CD4-positive, CD25-positive, alpha-beta regulatory T cell (primary cell): ENCODE data around the gene HIVEP3. TPM values are rescaled to one million over a fixed set of nuclear protein-coding genes. Genes with fewer than 3 reads are reported as not detected.

Source experiments
- ATAC-seq, 2 donors: fragments of 150-1000 bp; cut with Tn5 transposase; one replicate each; pipeline ENCODE4 v1.10.0; 2021; ENCODE audit warnings: low read depth in 2 of 2, moderate number of reproducible peaks in 2 of 2, moderate library complexity in 1 of 2
- DNase-seq, 3 donors: peaks; one replicate each; pipeline versions ENCODE4 v3.0.0 to v3.0.0-alpha.2; 2012 to 2022; ENCODE audit warnings: mixed read lengths in 1 of 3
- H3K27ac ChIP-seq: one replicate; pipeline ENCODE4 v1.7.0; 2013; ENCODE audit warnings: mild to moderate bottlenecking, low read length; ENCODE audit not compliant: insufficient read depth, poor library complexity, severe bottlenecking
- H3K27me3 ChIP-seq: one replicate; pipeline ENCODE4 v1.7.0; 2013; ENCODE audit warnings: low read length; ENCODE audit not compliant: control insufficient read depth, insufficient read depth
- H3K36me3 ChIP-seq: one replicate; pipeline ENCODE4 v1.7.0; 2013; ENCODE audit warnings: mild to moderate bottlenecking, low read length, moderate library complexity; ENCODE audit not compliant: control insufficient read depth, insufficient read depth
- H3K4me1 ChIP-seq: 2 replicates; pipeline ENCODE4 v1.7.0; 2013; ENCODE audit warnings: mild to moderate bottlenecking, low read length; ENCODE audit not compliant: insufficient read depth, control insufficient read depth, poor library complexity, severe bottlenecking
- H3K4me3 ChIP-seq: one replicate; pipeline ENCODE4 v1.7.0; 2013; ENCODE audit warnings: low read depth, mild to moderate bottlenecking, low read length, moderate library complexity
- H3K9me3 ChIP-seq, 2 experiments: 1 replicate in 1 of 2; 2 replicates in 1 of 2; pipeline ENCODE4 v1.7.0; 2013; ENCODE audit warnings: low read length in 2 of 2, mild to moderate bottlenecking in 1 of 2, moderate library complexity in 1 of 2; ENCODE audit not compliant: control insufficient read depth in 2 of 2
- H3K27ac Mint-ChIP-seq, 3 donors: one replicate each; pipeline ENCODE4 v1.8.0; 2020 to 2022; ENCODE audit warnings: mild to moderate bottlenecking in 3 of 3, mixed read lengths in 3 of 3, moderate library complexity in 2 of 3
- H3K27me3 Mint-ChIP-seq: one replicate; pipeline ENCODE4 v1.8.0; 2022; ENCODE audit warnings: mild to moderate bottlenecking, mixed read lengths
- H3K36me3 Mint-ChIP-seq: one replicate; pipeline ENCODE4 v1.8.0; 2020; ENCODE audit warnings: mixed read lengths
- H3K4me1 Mint-ChIP-seq, 4 donors: one replicate each; pipeline ENCODE4 v1.8.0; 2020 to 2022; ENCODE audit warnings: mixed read lengths in 4 of 4, mild to moderate bottlenecking in 1 of 4
- H3K4me3 Mint-ChIP-seq, 4 donors: one replicate each; pipeline ENCODE4 v1.8.0; 2020 to 2022; ENCODE audit warnings: mild to moderate bottlenecking in 4 of 4, mixed read lengths in 4 of 4, moderate library complexity in 3 of 4
- H3K9me3 Mint-ChIP-seq, 7 donors: one replicate each; pipeline ENCODE4 v1.8.0; 2020 to 2022; ENCODE audit warnings: mixed read lengths in 7 of 7, mild to moderate bottlenecking in 3 of 7, moderate library complexity in 2 of 7
- polyA plus RNA-seq, 4 donors: library from polyadenylated mRNA; unstranded; fragments of 300-500 nt; fragmentation: Illumina TruSeq; gene quantifications; one replicate each; pipeline ENCODE4 v1.2.3, GENCODE V29; 2021
- total RNA-seq: library from RNA; stranded (reverse); gene quantifications from one replicate; pipeline ENCODE4 v1.2.3, GENCODE V29; 2022

Gene HIVEP3
- total and polyA plus RNA-seq, 5 donors from 2014 or later, result 3.9 to 17.2 (median 7.5) TPM

DNA sequence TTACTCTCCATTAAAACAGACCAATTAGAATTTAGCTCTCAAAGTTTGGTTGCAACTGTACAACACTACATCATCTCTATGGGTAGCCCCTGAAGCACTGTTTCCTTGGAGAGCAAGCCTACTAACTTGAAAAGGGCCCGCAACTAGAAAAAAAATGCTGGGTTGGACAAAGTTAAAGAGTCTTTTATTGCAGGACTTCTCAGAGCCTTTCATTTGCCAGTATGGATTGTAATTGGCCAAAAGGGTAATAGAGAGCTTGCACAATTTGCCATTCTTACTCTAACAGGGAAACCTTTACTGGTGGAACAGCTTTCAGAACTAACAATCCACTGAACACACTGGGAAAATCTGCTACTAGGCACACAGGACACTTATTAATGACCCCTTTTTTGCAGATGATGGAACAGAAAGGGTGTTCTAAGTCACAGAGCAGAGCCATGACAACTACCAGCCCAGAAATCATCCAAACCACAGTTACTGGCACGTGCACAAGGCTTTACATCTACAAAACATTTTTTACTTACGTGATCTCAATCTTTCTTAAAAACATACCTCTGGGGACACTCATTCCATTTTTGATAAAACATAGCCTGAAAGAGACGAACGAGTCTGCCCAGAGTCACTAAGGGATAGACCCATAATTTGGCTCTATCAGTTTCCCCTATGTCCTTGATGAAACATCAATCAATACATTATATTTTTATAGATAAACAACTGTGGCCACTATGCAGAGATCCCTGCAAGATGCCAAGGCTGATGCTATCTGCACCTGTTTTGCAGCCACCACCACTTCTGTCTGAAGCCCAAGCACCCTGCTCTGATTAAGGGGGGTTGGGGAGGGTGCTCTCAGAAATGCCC is 257.9 kb downstream of the HIVEP3 start:
- Mint-ChIP-seq H3K27me3 (no peaks in the 10 kb centered on the region), H3K4me3 (peak overlapping the region; percentile 90 to 97 (median 94)), H3K9me3 (no peaks in the 10 kb centered on the region), H3K27ac (peak overlapping the region in 2 of 3 donors; percentile 70 to 94), H3K4me1 (peaks cover 28 to 88% (median 65%) of the 10 kb centered on the region in 4 donors), H3K36me3 (no peaks in the 10 kb centered on the region)
- no peaks in the 10 kb centered on the region for H3K27me3 ChIP-seq
- ATAC-seq (peak in 1 of 2 donors; percentile 2), DNase-seq (no peak)
- peaks cover 69% of the 10 kb centered on the region for H3K4me1 ChIP-seq
- no peaks in the 10 kb centered on the region for H3K9me3 ChIP-seq
- no peaks in the 10 kb centered on the region for H3K36me3 ChIP-seq
- H3K27ac ChIP-seq, result no peak overlapping the region
- H3K4me3 ChIP-seq, result peak overlapping the region; percentile 74

DNA sequence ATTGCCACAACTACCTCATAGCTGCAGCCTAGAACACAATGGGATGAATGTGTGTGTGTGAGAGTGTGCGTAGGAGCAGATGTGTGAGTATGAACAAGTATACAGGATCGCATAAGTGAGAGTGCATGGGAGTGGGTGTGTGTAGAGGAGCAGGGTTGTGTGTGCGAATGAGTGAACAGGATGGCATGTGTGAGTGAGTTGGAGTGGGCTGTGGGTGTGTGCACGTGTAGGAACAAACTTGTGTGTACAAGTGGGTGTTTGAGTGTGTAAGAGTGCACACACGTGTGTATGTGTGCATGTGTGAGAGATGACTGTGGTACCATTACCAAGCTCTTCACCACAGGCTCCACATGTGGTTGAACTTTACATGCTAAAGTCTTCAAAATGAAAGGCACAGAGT is 258.8 kb downstream of the HIVEP3 start:
- no peak overlapping the region for H3K27ac ChIP-seq
- no peak for ATAC-seq
- Mint-ChIP-seq H3K4me3 (peak overlapping the region; percentile 53 to 93 (median 72)), H3K36me3 (no peaks in the 10 kb centered on the region), H3K27ac (peak overlapping the region; percentile 67 to 81 (median 70)), H3K9me3 (no peaks in the 10 kb centered on the region), H3K4me1 (peaks cover 28 to 84% (median 60%) of the 10 kb centered on the region in 4 donors), H3K27me3 (no peaks in the 10 kb centered on the region)
- no peaks in the 10 kb centered on the region for H3K9me3 ChIP-seq
- no peaks in the 10 kb centered on the region for H3K27me3 ChIP-seq
- peak overlapping the region; percentile 74 for H3K4me3 ChIP-seq
- no peaks in the 10 kb centered on the region for H3K36me3 ChIP-seq
- H3K4me1 ChIP-seq, result peaks cover 65% of the 10 kb centered on the region
- DNase-seq, result no peak

DNA sequence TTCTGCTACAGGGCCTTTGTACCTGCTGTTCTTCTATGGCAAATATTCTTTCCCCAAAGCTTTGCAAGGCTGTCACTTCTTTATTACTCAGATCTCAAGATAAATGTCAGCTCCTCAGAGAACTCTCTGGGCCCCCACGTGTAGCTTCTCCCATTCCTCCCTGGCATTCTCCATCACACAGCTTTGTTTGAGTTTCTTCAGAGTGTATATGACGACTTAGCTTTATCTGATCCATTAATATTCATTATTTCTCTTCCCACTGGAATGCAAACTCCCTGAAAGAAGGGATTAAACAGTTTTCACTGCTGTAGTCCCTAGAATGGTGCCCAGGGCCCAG is 259.6 kb downstream of the HIVEP3 start:
- Mint-ChIP-seq H3K4me1 (peaks cover 28 to 81% (median 55%) of the 10 kb centered on the region in 4 donors), H3K36me3 (no peaks in the 10 kb centered on the region), H3K27ac (peak overlapping the region in 2 of 3 donors; percentile 31 to 70), H3K9me3 (no peaks in the 10 kb centered on the region), H3K27me3 (no peaks in the 10 kb centered on the region), H3K4me3 (peak overlapping the region in 3 of 4 donors; percentile 47 to 93 (median 71))
- no peaks in the 10 kb centered on the region for H3K36me3 ChIP-seq
- no peaks in the 10 kb centered on the region for H3K9me3 ChIP-seq
- DNase-seq (no peak), ATAC-seq (no peak)
- no peak overlapping the region for H3K27ac ChIP-seq
- H3K27me3 ChIP-seq, result no peaks in the 10 kb centered on the region
- no peak overlapping the region for H3K4me3 ChIP-seq
- peaks cover 65% of the 10 kb centered on the region for H3K4me1 ChIP-seq

DNA sequence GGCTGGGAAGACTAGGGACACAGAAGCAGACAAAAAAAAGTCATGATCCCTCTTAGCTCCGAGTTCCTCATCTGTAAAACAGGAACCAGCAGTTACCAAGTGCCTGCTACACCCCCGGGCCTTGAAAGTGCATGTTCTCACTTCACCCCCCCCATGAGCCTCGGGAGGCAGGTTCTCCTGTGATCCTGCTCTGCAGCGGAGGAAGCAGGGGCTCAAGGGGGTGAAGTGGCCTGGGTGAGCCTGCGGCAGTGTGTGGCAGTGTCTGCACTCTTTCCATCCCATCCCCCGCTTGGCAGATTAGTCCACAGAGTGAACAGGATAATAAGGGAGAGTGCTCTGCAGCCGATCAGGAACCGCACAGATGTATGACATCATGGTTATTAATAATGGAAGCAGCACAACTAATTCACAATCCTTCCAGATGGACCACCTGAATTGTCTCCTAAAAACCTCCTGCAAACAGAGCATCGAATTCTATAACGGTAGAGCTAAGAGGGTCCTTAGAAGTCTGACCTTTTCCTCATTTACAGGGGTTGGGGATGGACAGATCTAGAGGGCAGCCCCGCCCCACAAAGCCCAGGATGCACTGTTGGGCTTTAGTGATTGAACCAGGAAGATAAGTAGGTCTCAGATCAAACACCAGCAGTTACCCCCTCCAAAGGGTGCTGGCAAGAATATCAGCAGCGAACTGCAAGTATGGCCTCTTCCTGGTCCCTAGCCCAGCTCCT is 260.1 kb downstream of the HIVEP3 start:
- Mint-ChIP-seq H3K27ac (peak overlapping the region in 2 of 3 donors; percentile 53 to 60), H3K4me1 (peaks cover 33 to 78% (median 52%) of the 10 kb centered on the region in 4 donors), H3K27me3 (no peaks in the 10 kb centered on the region), H3K36me3 (no peaks in the 10 kb centered on the region), H3K4me3 (peak overlapping the region in 2 of 4 donors; percentile 36 to 93), H3K9me3 (no peaks in the 10 kb centered on the region)
- H3K4me3 ChIP-seq, result no peak overlapping the region
- ATAC-seq (no peak), DNase-seq (no peak)
- H3K36me3 ChIP-seq, result no peaks in the 10 kb centered on the region
- H3K4me1 ChIP-seq, result peaks cover 65% of the 10 kb centered on the region
- H3K9me3 ChIP-seq, result no peaks in the 10 kb centered on the region
- no peak overlapping the region for H3K27ac ChIP-seq
- no peaks in the 10 kb centered on the region for H3K27me3 ChIP-seq

DNA sequence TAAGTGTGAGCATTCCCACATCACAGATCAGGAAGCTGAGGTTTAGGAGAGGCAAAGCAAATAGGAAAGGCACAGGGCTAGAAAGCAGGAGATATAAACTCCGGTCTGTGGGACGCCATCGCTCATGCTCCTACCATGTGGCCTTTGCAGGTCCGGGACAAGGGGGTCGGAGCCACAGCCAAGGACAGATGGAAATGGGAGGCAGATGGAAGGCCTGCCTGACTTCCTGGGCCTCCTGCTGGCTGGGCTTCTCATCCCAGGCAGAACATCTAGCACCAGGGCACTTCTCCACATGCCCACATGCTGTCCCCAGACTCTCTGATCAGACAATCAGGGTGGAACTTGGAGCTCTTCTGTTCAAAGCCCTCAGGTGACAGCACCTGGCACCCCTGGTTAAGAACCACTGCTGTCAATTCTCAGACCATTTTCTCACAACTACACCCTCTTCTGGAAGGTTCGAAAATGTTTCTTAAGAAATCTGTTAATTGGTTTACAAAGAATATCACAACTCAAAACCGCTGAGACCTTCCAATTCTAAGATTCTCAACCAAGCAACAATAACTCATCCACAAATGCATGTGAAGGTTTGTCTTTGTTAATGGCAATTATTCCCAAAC is 260.9 kb downstream of the HIVEP3 start:
- H3K27me3 ChIP-seq, result no peaks in the 10 kb centered on the region
- Mint-ChIP-seq H3K4me3 (peak overlapping the region in 2 of 4 donors; percentile 35 to 93), H3K27me3 (no peaks in the 10 kb centered on the region), H3K27ac (peak overlapping the region in 2 of 3 donors; percentile 39 to 60), H3K36me3 (no peaks in the 10 kb centered on the region), H3K4me1 (peaks cover 36 to 76% (median 50%) of the 10 kb centered on the region in 4 donors), H3K9me3 (no peaks in the 10 kb centered on the region)
- no peaks in the 10 kb centered on the region for H3K36me3 ChIP-seq
- H3K9me3 ChIP-seq, result no peaks in the 10 kb centered on the region
- DNase-seq (peak in 1 of 3 donors; percentile 59), ATAC-seq (no peak)
- no peak overlapping the region for H3K27ac ChIP-seq
- H3K4me1 ChIP-seq, result peaks cover 63% of the 10 kb centered on the region
- no peak overlapping the region for H3K4me3 ChIP-seq

DNA sequence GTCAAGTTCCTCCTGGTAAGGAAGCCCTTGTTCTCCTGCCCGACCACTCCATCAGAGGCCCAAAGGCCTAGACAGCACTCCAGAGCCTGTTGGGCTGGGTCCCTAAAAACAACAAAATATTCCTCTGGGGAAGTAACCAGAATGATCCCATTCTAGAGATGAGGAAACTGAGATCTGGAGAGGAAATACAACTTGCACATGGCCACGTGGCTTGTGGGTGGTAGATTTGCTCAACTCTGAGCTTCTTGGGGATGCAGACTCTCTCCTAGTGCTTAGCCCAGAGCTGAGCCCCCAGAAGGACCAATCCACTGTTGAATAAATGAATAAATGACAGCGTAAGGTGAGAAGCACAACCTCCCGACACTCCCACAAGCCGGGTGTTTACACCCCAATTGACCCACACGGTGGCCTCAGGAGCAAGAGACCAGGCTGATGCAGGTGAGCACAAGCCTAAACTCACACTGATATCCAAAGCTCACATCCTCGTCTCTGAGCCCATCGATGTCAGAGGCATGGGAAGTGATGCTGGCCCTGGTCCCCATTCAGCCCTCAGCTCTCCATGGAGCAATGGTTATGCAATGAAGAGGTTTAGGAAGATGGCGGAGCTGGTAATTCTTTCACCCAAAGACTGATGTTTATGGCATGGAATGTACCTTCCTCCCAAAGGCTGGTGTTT is 261.8 kb downstream of the HIVEP3 start:
- Histone ChIP-seq H3K9me3 (no peaks in the 10 kb centered on the region), H3K4me1 (peaks cover 60% of the 10 kb centered on the region), H3K4me3 (no peak overlapping the region), H3K27ac (no peak overlapping the region), H3K36me3 (no peaks in the 10 kb centered on the region), H3K27me3 (no peaks in the 10 kb centered on the region)
- peaks cover 36 to 80% (median 52%) of the 10 kb centered on the region in 4 donors for H3K4me1 Mint-ChIP-seq
- no peaks in the 10 kb centered on the region for H3K36me3 Mint-ChIP-seq
- H3K27me3 Mint-ChIP-seq, result no peaks in the 10 kb centered on the region
- no peak for ATAC-seq
- peak overlapping the region in 2 of 4 donors; percentile 31 to 93 for H3K4me3 Mint-ChIP-seq
- no peak for DNase-seq
- no peak overlapping the region for H3K27ac Mint-ChIP-seq
- no peaks in the 10 kb centered on the region for H3K9me3 Mint-ChIP-seq

DNA sequence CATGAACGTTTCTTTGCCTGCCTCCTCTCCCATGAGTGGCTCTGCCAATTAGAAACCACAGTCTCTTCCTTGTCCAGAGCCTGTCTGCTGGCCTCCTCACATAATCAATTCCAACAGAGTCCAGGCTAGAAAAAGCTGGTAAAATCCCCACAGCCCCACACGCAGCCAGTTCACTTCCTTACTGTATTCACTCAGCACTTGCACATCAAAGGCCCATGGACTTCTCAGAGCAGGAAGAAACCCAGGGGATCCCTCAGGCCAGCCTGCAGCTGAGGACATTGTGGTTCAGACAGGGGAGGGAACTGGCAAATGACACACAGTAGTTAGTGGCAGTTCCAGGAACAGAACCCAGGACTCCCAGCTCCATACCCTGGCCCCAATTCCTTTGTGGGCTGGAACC is 262.7 kb downstream of the HIVEP3 start:
- DNase-seq (no peak), ATAC-seq (no peak)
- Mint-ChIP-seq H3K4me3 (peak overlapping the region in 2 of 4 donors; percentile 13 to 93), H3K36me3 (no peaks in the 10 kb centered on the region), H3K9me3 (no peaks in the 10 kb centered on the region), H3K27ac (peak overlapping the region in 2 of 3 donors; percentile 34 to 87), H3K4me1 (peaks cover 34 to 77% (median 48%) of the 10 kb centered on the region in 4 donors), H3K27me3 (no peaks in the 10 kb centered on the region)
- Histone ChIP-seq H3K27ac (no peak overlapping the region), H3K4me3 (no peak overlapping the region), H3K9me3 (no peaks in the 10 kb centered on the region), H3K4me1 (peaks cover 53% of the 10 kb centered on the region), H3K27me3 (no peaks in the 10 kb centered on the region), H3K36me3 (no peaks in the 10 kb centered on the region)
